Measurements from ENCODE around the gene CTXND1.
"Not testable (repeated sequence)": the region's sequence is repeated elsewhere in the genome, so short reads cannot be mapped to it uniquely, and the experiment has no call there.

The CTXND1 gene

GRCh38 chr15:80160570-80161156 is 91.3 kb downstream of the CTXND1 start:
- no peak for DNase-seq (ENCODE audit: low read depth in 2 of 2, low spot score in 1 of 2)

- DNase-seq (ENCODE audit: low read depth in 2 of 2, low spot score in 1 of 2) = no peak
These were observed 92.0 kb downstream of the CTXND1 start for GRCh38 chr15:80159811-80160569.

- no peak for DNase-seq (ENCODE audit: low read depth in 2 of 2, low spot score in 1 of 2)
These were observed 92.7 kb downstream of the CTXND1 start for GRCh38 chr15:80159301-80159700.

- no peak for DNase-seq (ENCODE audit: low read depth in 2 of 2, low spot score in 1 of 2)
These were observed 94.8 kb downstream of the CTXND1 start for GRCh38 chr15:80157215-80157614.

GRCh38 chr15:80156176-80156720 is 95.8 kb downstream of the CTXND1 start:
- DNase-seq (ENCODE audit: low read depth in 2 of 2, low spot score in 1 of 2) = no peak

GRCh38 chr15:80155378-80156175 is 96.4 kb downstream of the CTXND1 start:
- DNase-seq (ENCODE audit: low read depth in 2 of 2, low spot score in 1 of 2) = not testable (repeated sequence)

GRCh38 chr15:80155001-80155377 is 97.0 kb downstream of the CTXND1 start:
- DNase-seq (ENCODE audit: low read depth in 2 of 2, low spot score in 1 of 2) = no peak

- no peak for DNase-seq (ENCODE audit: low read depth in 2 of 2, low spot score in 1 of 2)
These were observed 97.7 kb downstream of the CTXND1 start for GRCh38 chr15:80154336-80154735.

GRCh38 chr15:80153900-80154299 is 98.1 kb downstream of the CTXND1 start:
- no peak for DNase-seq (ENCODE audit: low read depth in 2 of 2, low spot score in 1 of 2)

GRCh38 chr15:80152896-80153876 is 98.8 kb downstream of the CTXND1 start, which contains the start of gene FAH:
TSS of gene FAH (plus strand) at chr15:80152999. CDS start at chr15:80153055, 56 bp downstream.
- no peak for DNase-seq (ENCODE audit: low read depth in 2 of 2, low spot score in 1 of 2)

- DNase-seq (ENCODE audit: low read depth in 2 of 2, low spot score in 1 of 2) = peak; percentile 73 to 84
These were observed 99.7 kb downstream of the CTXND1 start for GRCh38 chr15:80152180-80152895.

- DNase-seq (ENCODE audit: low read depth in 2 of 2, low spot score in 1 of 2) = no peak
These were observed 100.4 kb downstream of the CTXND1 start for GRCh38 chr15:80151576-80151975.

GRCh38 chr15:80151148-80151547 is 100.9 kb downstream of the CTXND1 start:
- DNase-seq (ENCODE audit: low read depth in 2 of 2, low spot score in 1 of 2) = no peak

All from stimulated activated CD8-positive, alpha-beta memory T cell treated with anti-CD3 and anti-CD28 coated beads, Interleukin-4, amount 100 ng/mL, for 4 hours (primary cell).